ENCODE results near the gene SCGB2B2.
A peak's percentile ranks its signal among the peaks of the same experiment; 100 is the strongest.
"Not testable (repeated sequence)": the region's sequence is repeated elsewhere in the genome, so short reads cannot be mapped to it uniquely, and the experiment has no call there.

SCGB2B2 gene

DNA sequence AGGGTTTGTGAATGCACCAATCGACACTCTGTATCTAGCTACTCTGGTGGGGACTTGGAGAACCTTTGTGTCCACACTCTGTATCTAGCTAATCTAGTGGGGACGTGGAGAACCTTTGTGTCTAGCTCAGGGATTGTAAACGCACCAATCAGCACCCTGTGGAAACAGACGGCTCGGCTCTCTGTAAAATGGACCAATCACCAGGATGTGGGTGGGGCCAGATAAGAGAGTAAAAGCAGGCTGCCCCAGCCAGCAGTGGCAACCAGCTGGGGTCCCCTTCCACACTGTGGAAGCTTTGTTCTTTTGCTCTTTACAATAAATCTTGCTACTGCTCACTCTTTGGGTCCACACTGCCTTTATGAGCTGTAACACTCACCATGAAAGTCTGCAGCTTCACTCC lies 8.3 kb downstream of the SCGB2B2 start:
- DNase-seq (ENCODE audit: low read depth), result not testable (repeated sequence)

DNA sequence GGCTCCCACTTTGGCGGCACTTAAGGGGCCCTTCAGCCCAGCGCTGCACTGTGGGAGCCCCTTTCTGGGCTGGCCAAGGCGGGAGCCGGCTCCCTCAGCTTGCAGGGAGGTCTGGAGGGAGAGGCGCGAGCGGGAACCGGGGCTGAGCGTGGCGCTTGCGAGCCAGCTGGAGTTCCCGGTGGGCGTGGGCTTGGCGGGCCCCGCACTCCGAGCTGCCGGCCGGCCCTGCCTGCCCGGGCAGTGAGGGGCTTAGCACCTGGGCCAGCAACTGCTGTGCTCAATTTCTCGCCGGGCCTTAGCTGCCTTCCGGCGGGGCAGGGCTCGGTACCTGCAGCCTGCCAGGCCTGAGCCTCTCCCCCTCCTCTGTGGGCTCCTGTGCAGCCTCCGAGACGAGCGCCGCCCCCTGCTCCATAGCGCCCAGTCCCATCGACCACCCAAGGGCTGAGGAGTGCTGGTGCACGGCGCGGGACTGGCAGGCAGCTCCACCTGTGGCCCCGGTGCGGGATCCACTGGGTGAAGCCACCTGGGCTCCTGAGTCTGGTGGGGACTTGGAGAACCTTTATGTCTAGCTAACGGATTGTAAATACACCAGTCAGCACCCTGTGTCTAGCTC lies 8.8 kb downstream of the SCGB2B2 start:
- DNase-seq (ENCODE audit: low read depth), result not testable (repeated sequence)

DNA sequence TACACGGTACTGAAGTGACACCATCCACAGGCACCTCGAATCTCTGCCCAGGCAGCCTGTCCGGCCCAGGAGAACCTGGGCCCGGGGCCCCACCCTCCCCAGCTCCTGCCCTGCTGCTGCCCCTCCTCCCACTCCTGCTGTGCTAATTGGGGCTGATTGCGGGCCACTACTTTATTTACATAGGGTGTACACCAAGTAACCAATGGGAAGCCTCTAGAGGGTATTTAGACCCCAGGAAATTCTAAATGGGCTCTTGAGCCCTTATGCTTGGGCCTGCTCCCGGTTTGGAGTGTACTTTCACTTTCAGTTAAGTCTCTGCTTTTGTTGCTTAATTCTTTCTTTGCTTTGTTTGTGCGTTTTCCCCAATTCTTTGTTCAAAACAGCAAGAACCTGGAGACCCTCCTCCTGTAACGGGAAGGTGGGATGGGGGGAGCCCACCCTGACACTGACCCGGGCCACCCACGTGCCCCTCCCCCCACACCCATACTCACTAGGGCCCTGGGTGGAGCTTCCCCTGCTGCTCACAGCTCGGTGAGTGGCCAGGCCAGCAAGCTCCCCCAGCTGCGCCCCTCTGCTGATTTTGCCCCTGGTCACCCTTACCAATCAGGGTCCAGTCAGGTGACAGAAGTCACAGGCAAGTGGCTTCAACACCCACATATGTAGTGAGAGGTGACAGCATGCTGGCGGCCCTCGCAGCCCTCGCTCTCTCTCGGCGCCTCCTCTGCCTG lies 9.4 kb downstream of the SCGB2B2 start:
- DNase-seq (ENCODE audit: low read depth), result no peak

DNA sequence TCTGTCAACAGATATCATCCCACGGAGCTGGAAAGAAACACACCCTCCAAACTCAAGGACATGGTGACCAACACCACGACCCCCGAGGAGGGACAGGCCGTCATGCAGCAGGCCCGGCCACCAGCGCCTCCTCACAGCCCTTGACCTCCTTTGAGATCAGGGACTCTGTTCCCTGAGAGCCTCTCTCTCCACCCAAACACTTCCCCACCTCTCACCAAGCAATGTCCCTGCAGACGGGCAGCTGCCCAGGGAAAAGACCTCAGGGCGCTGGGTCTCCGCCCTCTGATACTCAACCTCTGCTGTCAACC lies 10.0 kb downstream of the SCGB2B2 start:
- DNase-seq (ENCODE audit: low read depth), result no peak

- DNase-seq (ENCODE audit: low read depth), result no peak
Measured at GRCh38 chr19:34666200-34666957, 10.6 kb downstream of the SCGB2B2 start.

DNA sequence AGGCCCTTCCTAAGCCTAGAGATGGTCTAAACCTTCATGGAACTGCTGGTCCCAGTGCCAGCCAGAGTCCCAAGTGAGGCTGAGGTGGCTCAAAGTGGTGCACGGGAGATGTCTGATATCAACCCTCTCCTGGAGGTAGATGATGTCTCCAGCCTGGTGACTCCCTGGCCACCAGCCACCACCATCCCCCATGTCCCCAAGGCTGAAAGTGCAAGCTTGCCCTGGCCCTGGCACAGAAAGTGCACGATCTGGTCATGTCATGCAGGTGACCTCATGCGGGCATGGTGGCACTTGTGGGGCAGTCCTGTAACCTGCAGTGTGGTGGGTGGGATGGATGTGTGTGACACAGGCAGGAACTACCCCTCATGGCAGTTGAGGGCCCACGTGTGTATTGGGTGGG lies 11.7 kb downstream of the SCGB2B2 start:
- not testable (repeated sequence) for DNase-seq (ENCODE audit: low read depth)

- DNase-seq (ENCODE audit: low read depth), result no peak
Measured at GRCh38 chr19:34664870-34665269, 12.1 kb downstream of the SCGB2B2 start.

GRCh38 chr19:34664168-34664567 lies 12.8 kb downstream of the SCGB2B2 start:
- no peak for DNase-seq (ENCODE audit: low read depth)

GRCh38 chr19:34662919-34663318 lies 14.0 kb downstream of the SCGB2B2 start:
- DNase-seq (ENCODE audit: low read depth), result peak; percentile 17

DNA sequence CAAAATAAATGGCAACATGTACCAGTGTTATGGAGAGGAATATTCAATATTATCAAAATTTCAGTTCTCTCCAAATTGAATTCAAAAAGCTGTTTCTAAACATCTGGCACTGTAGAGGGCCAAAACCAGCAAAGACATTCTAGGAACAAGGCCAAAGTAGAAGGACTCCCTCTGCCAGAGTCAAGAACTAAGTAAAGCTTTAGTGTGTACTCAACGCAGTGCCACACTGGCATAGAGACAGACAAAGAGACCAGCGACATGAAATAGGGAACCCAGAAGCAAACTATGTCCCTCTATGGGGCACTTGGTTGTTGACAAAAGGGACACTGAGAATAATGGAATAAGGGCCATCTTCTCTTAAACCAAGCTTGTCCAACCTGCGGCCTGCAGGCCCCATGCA lies 15.6 kb downstream of the SCGB2B2 start:
- DNase-seq (ENCODE audit: low read depth), result no peak

- no peak for DNase-seq (ENCODE audit: low read depth)
Measured at GRCh38 chr19:34655651-34656050, 21.3 kb downstream of the SCGB2B2 start.

DNA sequence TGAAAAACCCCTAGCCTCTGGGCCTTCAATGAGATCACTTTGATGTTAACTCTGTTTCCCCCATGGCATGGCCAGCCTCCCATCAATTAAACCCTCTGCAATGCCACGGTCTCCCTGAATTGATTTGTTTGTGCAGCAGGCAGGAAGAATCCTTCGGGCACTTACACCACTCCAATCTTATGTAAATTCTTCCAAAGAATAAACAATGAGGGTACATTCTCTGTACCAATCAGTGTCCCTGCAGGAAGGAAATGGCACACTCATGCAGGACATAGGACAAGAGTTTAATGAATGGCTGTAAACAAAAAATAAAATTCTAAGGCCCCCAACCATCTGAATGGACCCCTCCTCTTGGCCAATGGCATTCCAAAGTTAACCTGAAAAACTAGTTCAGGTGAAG lies 22.2 kb downstream of the SCGB2B2 start:
- DNase-seq (ENCODE audit: low read depth), result no peak

DNA sequence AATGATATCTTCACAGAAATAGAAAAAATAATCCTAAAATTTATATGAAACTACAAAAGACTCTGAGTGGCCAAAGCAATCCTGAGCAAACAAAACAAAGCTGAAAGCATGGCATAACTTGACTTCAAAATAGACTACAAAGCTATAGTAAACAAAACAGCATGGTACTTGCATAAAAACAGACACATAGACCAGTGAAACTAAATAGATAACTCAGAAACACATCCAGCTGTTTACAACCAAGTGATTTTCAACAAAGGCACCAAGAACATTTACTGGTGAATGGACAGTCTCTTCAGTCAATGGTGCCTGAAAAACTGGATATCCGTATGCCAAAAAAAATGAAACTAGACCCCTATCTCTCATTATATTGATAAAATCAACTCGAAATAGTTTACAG lies 25.2 kb downstream of the SCGB2B2 start:
- no peak for DNase-seq (ENCODE audit: low read depth)

- no peak for DNase-seq (ENCODE audit: low read depth)
Measured at GRCh38 chr19:34649886-34650543, 26.9 kb downstream of the SCGB2B2 start.

DNA sequence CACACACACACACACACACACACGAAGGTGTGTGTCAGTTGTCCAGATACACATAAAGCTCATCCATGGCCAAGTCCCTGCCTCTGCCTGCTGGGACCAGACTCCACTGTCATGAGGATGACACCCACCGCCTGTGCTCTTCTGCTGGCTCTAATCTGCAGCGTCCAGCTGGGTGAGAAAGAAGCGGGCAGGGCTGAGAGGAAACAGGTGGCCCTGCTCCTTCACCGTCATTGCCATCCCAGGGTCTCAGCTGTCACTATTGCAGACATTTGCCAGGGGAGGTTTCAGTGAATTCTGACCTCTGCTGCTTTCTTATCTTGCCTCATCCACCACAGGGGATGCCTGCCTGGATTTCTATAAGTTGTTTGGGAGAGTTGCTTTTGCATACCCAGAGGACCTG lies 31.4 kb downstream of the SCGB2B2 start:
- DNase-seq (ENCODE audit: low read depth), result no peak

DNA sequence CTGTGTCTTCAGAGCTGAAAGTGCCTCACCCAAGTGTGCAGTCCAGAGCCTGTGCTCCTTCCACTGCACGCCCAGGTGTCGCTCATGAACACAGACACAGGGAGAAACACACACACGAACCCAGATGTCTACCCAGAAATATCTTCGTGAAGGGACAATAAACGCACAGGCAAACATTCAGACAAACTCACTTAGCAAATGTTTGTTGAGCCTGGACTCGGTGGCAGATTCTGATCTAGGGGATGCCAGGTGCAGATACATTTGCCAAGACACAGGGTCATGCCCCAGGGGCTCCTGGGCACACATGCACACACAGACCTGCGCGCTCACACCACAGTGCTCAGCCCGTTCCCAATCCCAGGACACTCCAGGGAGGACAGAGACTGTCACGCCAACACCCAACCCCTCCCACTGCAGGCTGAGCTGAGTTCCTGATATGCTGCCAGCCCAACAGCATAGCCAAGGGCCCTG lies 31.9 kb downstream of the SCGB2B2 start:
- DNase-seq (ENCODE audit: low read depth), result no peak

- no peak for DNase-seq (ENCODE audit: low read depth)
Measured at GRCh38 chr19:34642241-34642640, 34.7 kb downstream of the SCGB2B2 start.

DNA sequence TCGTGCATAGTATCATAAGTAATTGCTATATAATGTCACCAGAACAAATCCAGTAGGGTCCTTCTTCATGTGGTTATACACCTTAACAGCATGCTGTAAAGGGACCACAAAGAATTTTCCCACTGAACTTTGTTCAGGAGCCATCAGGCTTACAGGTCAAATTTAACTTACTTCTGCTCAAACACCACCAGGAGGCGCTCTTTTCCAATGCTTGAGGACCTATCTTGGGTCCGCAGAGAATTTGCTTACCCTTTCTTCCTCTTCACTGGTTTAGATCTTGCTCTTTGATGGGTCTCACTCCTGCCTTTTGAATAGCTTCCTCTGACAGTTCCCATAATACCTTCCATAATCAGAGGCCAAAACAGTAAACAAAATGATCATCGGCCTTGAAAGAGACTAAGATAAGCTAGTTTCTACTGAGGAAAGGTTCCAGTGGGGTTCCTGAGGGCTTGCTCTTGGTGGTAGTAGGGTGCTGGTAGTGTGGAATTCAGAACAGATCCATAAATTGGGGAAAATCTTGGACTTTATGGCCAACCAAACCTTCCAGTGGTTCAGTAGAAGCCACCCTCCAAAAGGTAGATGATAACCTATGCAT lies 37.4 kb downstream of the SCGB2B2 start:
- DNase-seq (ENCODE audit: low read depth), result peak; percentile 10

- no peak for DNase-seq (ENCODE audit: low read depth)
Measured at GRCh38 chr19:34633802-34634201, 43.2 kb downstream of the SCGB2B2 start.
